ENCODE results near the gene EXOC2. TPM values are rescaled to one million over a fixed set of nuclear protein-coding genes. Genes with fewer than 3 reads are reported as not detected.

Gene EXOC2
- total RNA-seq, 2 experiments from 2014 or later = 29.9 to 30.2 TPM

- ChIA-PET CTCF (interaction anchor here (3.3 kb wide), 1 partner anchor 11 kb away, joined by 16 read pairs; no protein-coding TSS in a partner anchor), POLR2A (interaction anchor here (1.0 to 1.4 kb wide), 5 partner anchors 63 to 156 kb away, joined by 3 to 7 read pairs (median 5); partner anchors contain the start of gene IRF4)
- H3K36me3 Mint-ChIP-seq (ENCODE audit: low read depth) = peaks cover 32% of the 10 kb centered on the region
- DNase-seq = peak; percentile 31
- TF ChIP-seq CTCF (IDR thresholded peaks at IDR 0.05) = no peak
- no peaks in the 10 kb centered on the region for H3K27me3 Mint-ChIP-seq
- H3K4me3 Mint-ChIP-seq = peak overlapping the region; percentile 54
- H3K27ac Mint-ChIP-seq = peak overlapping the region; percentile 90
- ATAC-seq = peak; percentile 25
- H3K9me3 Mint-ChIP-seq = peaks cover 2% of the 10 kb centered on the region
- intact Hi-C loops (cut with micrococcal nuclease) = loop anchor here (5.0 kb wide), 1 partner anchor 41 kb away; no protein-coding TSS in a partner anchor
- H3K4me1 Mint-ChIP-seq (ENCODE audit: low read depth) = peaks cover 65% of the 10 kb centered on the region
Observed at GRCh38 chr6:548091-548490, 144.8 kb downstream of the EXOC2 start.

- peaks cover 67% of the 10 kb centered on the region for H3K36me3 Mint-ChIP-seq (ENCODE audit: low read depth)
- ATAC-seq = no peak
- peaks cover 16% of the 10 kb centered on the region for H3K9me3 Mint-ChIP-seq
- H3K4me1 Mint-ChIP-seq (ENCODE audit: low read depth) = peaks cover 12% of the 10 kb centered on the region
- no peak for TF ChIP-seq CTCF (IDR thresholded peaks at IDR 0.05)
- POLR2A ChIA-PET = interaction anchor here (1.0 kb wide), 1 partner anchor 134 kb away, joined by 3 read pairs; no protein-coding TSS in a partner anchor
- CTCF ChIA-PET = no interaction called here
- no peak for DNase-seq
- no peak overlapping the region for H3K4me3 Mint-ChIP-seq
- H3K27me3 Mint-ChIP-seq = no peaks in the 10 kb centered on the region
- no peak overlapping the region for H3K27ac Mint-ChIP-seq
- intact Hi-C loops (cut with micrococcal nuclease) = no loop called here
Observed at GRCh38 chr6:540490-540889, 152.4 kb downstream of the EXOC2 start.

- Mint-ChIP-seq H3K9me3 (peaks cover 13% of the 10 kb centered on the region), H3K36me3 (ENCODE audit: low read depth) (peaks cover 44% of the 10 kb centered on the region), H3K4me3 (no peak overlapping the region), H3K27me3 (no peaks in the 10 kb centered on the region), H3K4me1 (ENCODE audit: low read depth) (peaks cover 2% of the 10 kb centered on the region), H3K27ac (no peak overlapping the region)
- TF ChIP-seq CTCF (IDR thresholded peaks at IDR 0.05) = no peak
- no peak for ATAC-seq
- CTCF ChIA-PET = no interaction called here
- intact Hi-C loops (cut with micrococcal nuclease) = no loop called here
- POLR2A ChIA-PET = interaction anchor here (1.0 kb wide), 2 partner anchors 91 to 147 kb away, joined by 3 to 4 read pairs; no protein-coding TSS in a partner anchor
- DNase-seq = no peak
Observed at GRCh38 chr6:537114-537513, 155.8 kb downstream of the EXOC2 start.

GRCh38 chr6:530425-530824 lies 162.5 kb downstream of the EXOC2 start:
- CTCF ChIA-PET = no interaction called here
- H3K4me1 Mint-ChIP-seq (ENCODE audit: low read depth) = peaks cover 7% of the 10 kb centered on the region
- no peaks in the 10 kb centered on the region for H3K9me3 Mint-ChIP-seq
- intact Hi-C loops (cut with micrococcal nuclease) = no loop called here
- no peak for TF ChIP-seq CTCF (IDR thresholded peaks at IDR 0.05)
- H3K27me3 Mint-ChIP-seq = no peaks in the 10 kb centered on the region
- ATAC-seq (no peak), DNase-seq (no peak)
- peaks cover 21% of the 10 kb centered on the region for H3K36me3 Mint-ChIP-seq (ENCODE audit: low read depth)
- H3K4me3 Mint-ChIP-seq = no peak overlapping the region
- H3K27ac Mint-ChIP-seq = no peak overlapping the region
- POLR2A ChIA-PET = interaction anchor here (0.7 to 1.9 kb wide), 3 partner anchors 12 to 138 kb away, joined by 3 to 5 read pairs (median 4); partner anchors contain the start of gene IRF4

- Mint-ChIP-seq H3K27ac (no peak overlapping the region), H3K4me1 (ENCODE audit: low read depth) (peaks cover 14% of the 10 kb centered on the region), H3K36me3 (ENCODE audit: low read depth) (peaks cover 24% of the 10 kb centered on the region), H3K9me3 (no peaks in the 10 kb centered on the region), H3K27me3 (no peaks in the 10 kb centered on the region), H3K4me3 (no peak overlapping the region)
- no peak for ATAC-seq
- no peak for DNase-seq
- TF ChIP-seq CTCF (IDR thresholded peaks at IDR 0.05) = no peak
- intact Hi-C loops (cut with micrococcal nuclease) = no loop called here
- POLR2A ChIA-PET = interaction anchor here (0.7 kb wide), 1 partner anchor 411 kb away, joined by 3 read pairs; no protein-coding TSS in a partner anchor
- CTCF ChIA-PET = no interaction called here
Observed at GRCh38 chr6:528989-529388, 163.9 kb downstream of the EXOC2 start.

Data from activated CD8-positive, alpha-beta T cell treated with anti-CD3 and anti-CD28 coated beads for 36 hours (primary cell).